Activated B cell treated with CpG ODN at 0.5 μM for 24 hours (primary cell): ENCODE data around the gene ACADVL. TPM values are rescaled to one million over a fixed set of nuclear protein-coding genes. Genes with fewer than 3 reads are reported as not detected.

Experiments
- ATAC-seq: fragments of 200-7000 bp; cut with Tn5 transposase; one replicate; pipeline ENCODE4 v1.10.0; 2021; ENCODE audit warnings: low read depth, mild to moderate bottlenecking, moderate library complexity
- CTCF ChIA-PET: fragments of 350-600 bp; sonication (Branson Sonifier 250); formaldehyde crosslinking; loops from one replicate; lab custom pipeline; 2021; ENCODE audit warnings: antibody characterized with exemption; lab: Charles Lee
- POLR2A ChIA-PET: fragments of 350-600 bp; sonication (Branson Sonifier 250); formaldehyde crosslinking; loops from one replicate; lab custom pipeline; 2021; ENCODE audit warnings: antibody characterized with exemption; lab: Charles Lee
- DNase-seq: peaks from one replicate; pipeline ENCODE4 v3.0.0; 2022
- H3K27ac Mint-ChIP-seq: one replicate; pipeline ENCODE4 v1.8.0; 2020; ENCODE audit warnings: mixed read lengths
- H3K27me3 Mint-ChIP-seq: one replicate; pipeline ENCODE4 v1.8.0; 2021; ENCODE audit warnings: mixed read lengths
- H3K36me3 Mint-ChIP-seq: one replicate; pipeline ENCODE4 v1.8.0; 2021; ENCODE audit warnings: low read depth, mixed read lengths
- H3K4me1 Mint-ChIP-seq: one replicate; pipeline ENCODE4 v1.8.0; 2021; ENCODE audit warnings: mixed read lengths
- H3K4me3 Mint-ChIP-seq: one replicate; pipeline ENCODE4 v1.8.0; 2020; ENCODE audit warnings: mild to moderate bottlenecking, mixed read lengths
- H3K9me3 Mint-ChIP-seq: one replicate; pipeline ENCODE4 v1.8.0; 2020; ENCODE audit warnings: mixed read lengths
- CTCF ChIP-seq: fragments of 200-600 bp; IDR thresholded peaks from one replicate; pipeline ENCODE4 v1.8.0; 2022; ENCODE audit warnings: antibody characterized with exemption, mild to moderate bottlenecking
- intact Hi-C: fragments of 100-400 bp; cut with micrococcal nuclease; formaldehyde crosslinking; loops from one replicate; pipeline ENCODE4 v1.15.1; 2024
- total RNA-seq: library from RNA; stranded (reverse); gene quantifications from 2 replicates; pipeline ENCODE4 v1.2.3, GENCODE V29; 2022

Gene ACADVL
- total RNA-seq, 1 donor from 2014 or later = 469 TPM

GRCh38 chr17:7191571-7192270, 28.0 kb upstream of the ACADVL start:
- H3K27ac Mint-ChIP-seq = no peak overlapping the region
- peak; percentile 34 for ATAC-seq

GRCh38 chr17:7192271-7192937, 27.3 kb upstream of the ACADVL start:
- Mint-ChIP-seq H3K4me3 (no peak overlapping the region), H3K9me3 (no peaks in the 10 kb centered on the region), H3K27me3 (no peaks in the 10 kb centered on the region), H3K36me3 (no peaks in the 10 kb centered on the region), H3K27ac (no peak overlapping the region), H3K4me1 (no peaks in the 10 kb centered on the region)
- no peak for DNase-seq
- ChIA-PET CTCF (no interaction called here), POLR2A (no interaction called here)
- no peak for TF ChIP-seq CTCF
- intact Hi-C loops = no loop called here
- ATAC-seq = no peak

More at GRCh38 chr17:7191571-7192270, 28.0 kb upstream of the ACADVL start:
- Mint-ChIP-seq H3K9me3 (no peaks in the 10 kb centered on the region), H3K36me3 (no peaks in the 10 kb centered on the region), H3K4me1 (no peaks in the 10 kb centered on the region), H3K4me3 (no peak overlapping the region), H3K27me3 (no peaks in the 10 kb centered on the region)
- intact Hi-C loops = no loop called here
- CTCF ChIA-PET = no interaction called here
- POLR2A ChIA-PET = no interaction called here
- no peak for TF ChIP-seq CTCF
- no peak for DNase-seq

GRCh38 chr17:7195971-7196370, 23.8 kb upstream of the ACADVL start:
- no peak overlapping the region for H3K4me3 Mint-ChIP-seq
- CTCF ChIA-PET = no interaction called here
- no peak for ATAC-seq

GRCh38 chr17:7196651-7197401, 22.9 kb upstream of the ACADVL start:
- H3K4me3 Mint-ChIP-seq = no peak overlapping the region
- no peaks in the 10 kb centered on the region for H3K36me3 Mint-ChIP-seq
- ATAC-seq (no peak), DNase-seq (no peak)
- no peak overlapping the region for H3K27ac Mint-ChIP-seq
- no peak for TF ChIP-seq CTCF
- no peaks in the 10 kb centered on the region for H3K27me3 Mint-ChIP-seq
- intact Hi-C loops = no loop called here
- no peaks in the 10 kb centered on the region for H3K4me1 Mint-ChIP-seq
- CTCF ChIA-PET = no interaction called here
- no peaks in the 10 kb centered on the region for H3K9me3 Mint-ChIP-seq
- POLR2A ChIA-PET = no interaction called here

More at GRCh38 chr17:7195971-7196370, 23.8 kb upstream of the ACADVL start:
- no peak overlapping the region for H3K27ac Mint-ChIP-seq
- H3K36me3 Mint-ChIP-seq = no peaks in the 10 kb centered on the region
- H3K9me3 Mint-ChIP-seq = no peaks in the 10 kb centered on the region
- TF ChIP-seq CTCF = no peak
- intact Hi-C loops = no loop called here
- POLR2A ChIA-PET = no interaction called here
- no peaks in the 10 kb centered on the region for H3K27me3 Mint-ChIP-seq
- DNase-seq = no peak
- no peaks in the 10 kb centered on the region for H3K4me1 Mint-ChIP-seq

GRCh38 chr17:7203391-7203790, 16.3 kb upstream of the ACADVL start:
- no peak overlapping the region for H3K4me3 Mint-ChIP-seq
- H3K27ac Mint-ChIP-seq = peak overlapping the region; percentile 94
- ChIA-PET CTCF (no interaction called here), POLR2A (interaction anchor here (1.7 kb wide), 1 partner anchor 16 kb away, joined by 10 read pairs; the partner anchor contains the start of genes ACADVL and DLG4)
- no peaks in the 10 kb centered on the region for H3K9me3 Mint-ChIP-seq
- peaks cover 2% of the 10 kb centered on the region for H3K36me3 Mint-ChIP-seq
- DNase-seq (no peak), ATAC-seq (no peak)
- peaks cover 30% of the 10 kb centered on the region for H3K4me1 Mint-ChIP-seq
- H3K27me3 Mint-ChIP-seq = no peaks in the 10 kb centered on the region
- intact Hi-C loops = no loop called here
- TF ChIP-seq CTCF = no peak
